Measurements from ENCODE around the gene GPR143.

DNA sequence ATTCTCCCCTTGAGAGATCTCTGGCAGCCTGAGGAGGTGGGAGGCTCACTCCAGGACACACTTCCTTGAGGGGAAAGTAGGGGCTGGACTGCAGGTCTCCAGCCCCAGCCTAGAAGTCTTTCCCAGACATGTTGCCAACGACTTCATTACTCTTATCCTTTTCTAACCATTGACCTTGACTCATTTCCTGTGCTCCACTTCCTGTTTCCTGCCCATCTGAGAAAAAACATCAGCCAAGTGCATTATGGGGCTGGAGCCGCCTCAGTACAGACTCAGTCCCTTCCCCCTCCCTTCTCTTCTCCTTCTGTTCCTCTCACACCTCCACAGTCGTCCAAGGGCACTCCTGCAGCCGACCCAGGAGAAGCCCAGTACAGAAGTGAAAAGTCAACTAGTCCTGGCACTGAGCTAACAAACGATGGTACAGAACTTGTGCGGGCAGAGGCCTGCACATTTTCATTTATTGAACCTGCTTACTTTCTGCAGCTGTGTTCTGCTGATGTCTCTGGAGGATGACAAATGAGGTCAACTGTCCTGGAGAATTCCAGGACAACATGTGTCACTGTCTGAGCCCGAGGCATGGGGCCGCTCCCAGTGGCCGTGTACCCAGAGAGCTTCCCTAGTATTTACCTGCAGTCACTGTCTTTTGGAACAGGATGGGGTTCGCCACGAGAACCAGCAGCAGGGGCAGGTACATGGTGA, 20.1 kb downstream of the GPR143 start:
- no peak for TF ChIP-seq CTCF (IDR thresholded peaks at IDR 0.05)
- no peak for TF ChIP-seq POLR2A (IDR thresholded peaks at IDR 0.05)
